Measurements from ENCODE around the gene SAMD13.
"Not testable (repeated sequence)": the region's sequence is repeated elsewhere in the genome, so short reads cannot be mapped to it uniquely, and the experiment has no call there.

The SAMD13 gene

GRCh38 chr1:84282780-84283333 lies 18.7 kb upstream of the SAMD13 start:
- no peak for DNase-seq (ENCODE audit: low spot score)
- no peak for TF ChIP-seq CTCF (IDR thresholded peaks at IDR 0.05)
- H3K27ac ChIP-seq: no peak overlapping the region
- no peak overlapping the region for H3K4me3 ChIP-seq

GRCh38 chr1:84283381-84283780 lies 18.1 kb upstream of the SAMD13 start:
- Histone ChIP-seq H3K27ac (no peak overlapping the region), H3K4me3 (no peak overlapping the region)
- TF ChIP-seq CTCF (IDR thresholded peaks at IDR 0.05): no peak
- no peak for DNase-seq (ENCODE audit: low spot score)

GRCh38 chr1:84286071-84286470 lies 15.4 kb upstream of the SAMD13 start:
- H3K4me3 ChIP-seq: no peak overlapping the region
- no peak overlapping the region for H3K27ac ChIP-seq
- no peak for TF ChIP-seq CTCF (IDR thresholded peaks at IDR 0.05)
- DNase-seq (ENCODE audit: low spot score): no peak

DNA sequence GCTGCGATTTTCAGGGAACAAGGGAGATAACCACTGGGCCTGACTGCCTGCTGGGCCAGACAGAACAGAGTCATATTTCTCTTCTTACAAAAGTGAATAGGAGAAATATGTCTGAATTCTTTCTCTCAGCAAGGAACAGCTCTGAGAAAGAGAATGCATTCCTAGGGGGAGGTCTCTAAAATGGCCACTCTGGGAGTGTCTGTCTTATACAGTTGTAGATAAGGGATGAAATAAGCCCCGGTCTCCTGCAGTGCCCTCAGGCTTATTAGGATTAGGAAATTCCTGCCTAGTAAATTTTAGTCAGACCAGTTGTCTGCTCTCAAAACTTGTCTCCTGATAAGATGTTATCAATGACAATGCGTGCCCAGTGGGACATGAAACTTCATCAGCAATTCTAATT lies 14.1 kb upstream of the SAMD13 start:
- not testable (repeated sequence) for H3K27ac ChIP-seq; DNase-seq (ENCODE audit: low spot score); H3K4me3 ChIP-seq

GRCh38 chr1:84289169-84289785 lies 12.2 kb upstream of the SAMD13 start:
- DNase-seq (ENCODE audit: low spot score): no peak
- TF ChIP-seq CTCF (IDR thresholded peaks at IDR 0.05): no peak
- H3K4me3 ChIP-seq: no peak overlapping the region

DNA sequence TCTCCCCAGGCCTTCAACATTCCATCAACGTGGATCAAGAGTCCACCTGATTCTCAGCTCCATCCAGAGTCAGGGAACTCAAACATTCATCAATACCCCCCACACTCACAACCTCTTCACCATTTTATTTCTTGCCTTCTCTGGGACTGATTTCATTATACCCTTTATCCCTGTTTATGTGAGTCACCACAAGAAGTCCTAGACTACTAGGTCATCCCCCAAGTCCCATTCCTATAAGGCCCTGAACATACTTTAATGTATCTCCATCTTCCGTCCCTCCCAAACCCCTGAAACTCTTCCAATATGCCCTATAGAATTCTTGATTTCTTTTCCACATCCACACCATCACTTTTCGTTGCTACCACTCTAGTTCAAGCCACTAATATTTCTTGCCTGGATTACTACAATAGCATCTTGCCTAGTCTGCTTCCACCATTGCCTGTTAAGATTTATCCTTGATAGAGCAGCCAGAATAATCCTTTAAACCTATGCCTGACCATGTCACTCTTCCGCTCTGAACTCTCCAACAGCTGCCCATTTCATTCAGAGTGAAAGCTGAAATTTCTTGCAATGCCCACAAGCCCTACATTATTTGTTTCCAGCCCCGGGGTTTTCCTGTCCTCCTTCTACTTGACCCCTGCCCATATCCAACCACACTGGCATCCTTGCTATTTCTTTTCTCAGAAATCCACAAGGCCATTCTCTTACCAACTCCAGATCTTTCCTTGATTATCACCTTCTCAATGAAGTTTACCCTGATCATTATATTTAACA lies 9.4 kb upstream of the SAMD13 start:
- no peak overlapping the region for H3K4me3 ChIP-seq
- TF ChIP-seq CTCF (IDR thresholded peaks at IDR 0.05): no peak
- no peak for DNase-seq (ENCODE audit: low spot score)
- no peak overlapping the region for H3K27ac ChIP-seq

More at GRCh38 chr1:84289169-84289785, 12.2 kb upstream of the SAMD13 start:
- no peak overlapping the region for H3K27ac ChIP-seq

DNA sequence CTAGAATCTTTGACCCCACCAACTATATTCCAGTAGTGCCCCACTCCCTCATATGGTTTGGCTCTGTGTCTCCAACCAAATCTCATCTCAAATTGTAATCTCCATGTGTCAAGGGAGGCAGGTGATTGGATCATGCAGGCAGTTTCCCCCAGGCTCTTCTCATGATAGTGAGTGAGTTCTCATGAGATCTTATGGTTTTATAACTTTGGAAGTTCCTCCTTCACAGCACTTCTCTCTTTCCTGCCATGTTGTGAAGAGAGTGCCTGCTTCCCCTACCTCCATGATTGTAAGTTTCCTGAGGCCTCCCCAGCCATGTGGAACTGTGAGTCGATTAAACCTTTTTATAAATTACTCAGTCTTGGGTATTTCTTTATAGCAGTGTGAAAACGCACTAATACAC lies 7.7 kb upstream of the SAMD13 start:
- Histone ChIP-seq H3K4me3 (no peak overlapping the region), H3K27ac (no peak overlapping the region)
- no peak for TF ChIP-seq CTCF (IDR thresholded peaks at IDR 0.05)
- no peak for DNase-seq (ENCODE audit: low spot score)
